Uterus (tissue), 2 donors: ENCODE measurements around the gene BICDL1.

ENCODE experiments used
- POLR2A ChIP-seq, 2 donors: fragments of 450-650 bp; IDR thresholded peaks; one replicate each; pipeline ENCODE4 v1.6.1; 2016; ENCODE audit warnings: antibody characterized with exemption in 2 of 2, mild to moderate bottlenecking in 1 of 2, moderate library complexity in 1 of 2
- TF ChIP-seq, protein P1 (sequence below), 4 experiments: fragments of 200-600 bp in 2 of 4; fragments of 450-650 bp in 2 of 4; sonication (generic) in 2 of 4; IDR thresholded peaks; one replicate each; pipeline ENCODE4 v1.5.1; 2016 to 2019; ENCODE audit warnings: antibody characterized with exemption in 4 of 4, mild to moderate bottlenecking in 2 of 4, moderate library complexity in 1 of 4

DNA sequence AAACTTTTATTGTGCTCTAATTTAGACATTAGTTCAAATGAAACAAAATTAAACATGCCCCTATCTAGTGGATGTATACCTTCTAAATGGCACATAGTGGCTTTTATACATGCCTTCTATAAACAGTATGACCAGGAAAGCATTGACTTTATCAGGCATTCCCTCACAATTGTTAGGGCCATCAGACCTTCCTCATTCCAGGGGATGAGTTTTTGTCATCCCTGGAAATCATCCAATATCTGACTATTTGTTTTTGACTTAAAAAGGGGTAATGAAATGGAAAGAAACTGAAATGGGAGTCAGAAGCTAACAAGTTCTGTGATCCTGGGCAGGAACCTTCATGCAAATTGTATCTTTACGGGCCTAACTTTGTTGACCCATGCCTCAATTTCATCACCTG is 58.0 kb downstream of the BICDL1 start:
- TF ChIP-seq, protein P1, sequence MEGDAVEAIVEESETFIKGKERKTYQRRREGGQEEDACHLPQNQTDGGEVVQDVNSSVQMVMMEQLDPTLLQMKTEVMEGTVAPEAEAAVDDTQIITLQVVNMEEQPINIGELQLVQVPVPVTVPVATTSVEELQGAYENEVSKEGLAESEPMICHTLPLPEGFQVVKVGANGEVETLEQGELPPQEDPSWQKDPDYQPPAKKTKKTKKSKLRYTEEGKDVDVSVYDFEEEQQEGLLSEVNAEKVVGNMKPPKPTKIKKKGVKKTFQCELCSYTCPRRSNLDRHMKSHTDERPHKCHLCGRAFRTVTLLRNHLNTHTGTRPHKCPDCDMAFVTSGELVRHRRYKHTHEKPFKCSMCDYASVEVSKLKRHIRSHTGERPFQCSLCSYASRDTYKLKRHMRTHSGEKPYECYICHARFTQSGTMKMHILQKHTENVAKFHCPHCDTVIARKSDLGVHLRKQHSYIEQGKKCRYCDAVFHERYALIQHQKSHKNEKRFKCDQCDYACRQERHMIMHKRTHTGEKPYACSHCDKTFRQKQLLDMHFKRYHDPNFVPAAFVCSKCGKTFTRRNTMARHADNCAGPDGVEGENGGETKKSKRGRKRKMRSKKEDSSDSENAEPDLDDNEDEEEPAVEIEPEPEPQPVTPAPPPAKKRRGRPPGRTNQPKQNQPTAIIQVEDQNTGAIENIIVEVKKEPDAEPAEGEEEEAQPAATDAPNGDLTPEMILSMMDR (IDR thresholded peaks at IDR 0.05): no peak
- TF ChIP-seq POLR2A (IDR thresholded peaks at IDR 0.05): no peak
